Activated CD4-positive, alpha-beta T cell treated with anti-CD3 and anti-CD28 coated beads for 4 hours (primary cell): ENCODE measurements around the gene NCKAP5.

Experiments
- DNase-seq, 2 donors: peaks; one replicate each; pipeline ENCODE4 v3.0.0-alpha.2; 2020

Gene NCKAP5

DNA sequence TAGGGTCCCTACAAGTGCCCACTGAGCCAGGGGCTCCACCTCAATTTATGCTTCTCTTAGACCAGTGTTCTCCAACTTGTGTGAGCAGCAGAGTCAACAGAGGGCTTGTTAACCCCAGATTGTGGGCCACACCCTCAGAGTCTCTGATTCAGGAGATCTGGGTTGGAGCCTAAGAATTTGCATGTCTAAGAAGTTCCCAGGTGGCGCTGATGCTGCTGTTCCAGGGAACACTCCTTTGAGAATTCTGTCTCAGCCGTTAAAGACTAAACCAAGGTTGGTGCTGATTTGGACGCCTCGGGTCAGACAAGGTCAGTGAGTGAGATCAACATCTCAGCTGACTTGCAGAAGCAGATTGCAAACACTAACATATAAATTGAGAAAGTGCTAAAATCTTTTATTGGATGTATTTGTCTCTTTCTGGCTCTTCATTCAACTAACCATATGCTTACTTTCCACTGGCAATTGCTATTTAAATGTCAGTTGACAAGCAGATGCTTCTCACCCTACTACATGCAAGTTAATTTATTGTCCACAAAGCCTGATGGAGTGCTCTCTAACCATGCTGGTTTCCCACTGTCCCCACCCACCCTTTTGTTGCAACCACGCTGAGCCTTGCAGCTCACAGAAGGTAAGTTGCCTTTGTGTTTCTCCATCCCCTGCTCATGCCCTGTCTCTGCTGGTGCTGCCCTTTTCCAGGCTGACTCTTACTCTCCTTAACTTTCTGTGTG, 929.8 kb downstream of the NCKAP5 start:
- DNase-seq, result no peak

DNA sequence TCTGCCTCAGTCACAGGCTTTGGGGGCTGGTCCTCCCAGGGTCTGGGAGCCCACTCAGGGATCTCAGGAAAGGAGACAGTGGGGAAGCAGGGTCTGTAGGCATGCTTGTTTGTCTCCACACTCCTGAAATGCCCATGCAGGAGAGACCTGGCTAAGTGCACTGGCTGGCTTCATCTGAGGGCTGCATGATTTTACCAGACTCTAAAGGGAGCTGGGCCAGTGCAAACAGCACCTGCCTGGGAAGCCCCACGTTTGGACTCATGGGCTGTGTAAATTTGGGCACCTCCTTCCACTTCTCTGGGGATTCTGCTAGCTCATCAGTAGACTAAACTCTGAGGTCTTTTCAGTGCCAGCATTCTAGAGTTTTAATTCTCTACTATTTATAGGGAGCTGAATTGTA, 931.9 kb downstream of the NCKAP5 start:
- no peak for DNase-seq

DNA sequence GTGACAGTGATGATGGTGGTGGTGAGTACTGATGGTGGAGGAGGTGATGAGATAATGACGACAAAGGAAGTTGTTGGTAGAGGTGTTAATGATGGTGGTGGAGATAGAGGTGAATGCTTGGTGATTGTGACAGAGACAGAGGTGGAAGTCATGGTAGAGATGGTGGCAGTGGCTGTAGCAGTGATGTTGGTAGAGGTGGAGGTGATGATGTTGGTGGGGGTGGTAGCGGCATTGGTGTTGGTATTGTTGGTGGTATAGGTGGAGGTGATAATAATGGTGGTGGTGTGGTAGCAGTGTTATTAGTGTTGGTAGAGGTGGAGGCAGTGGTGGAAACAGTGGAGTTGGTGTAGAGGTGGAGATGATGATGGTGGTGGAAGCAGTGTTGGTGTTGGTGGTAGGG, 934.6 kb downstream of the NCKAP5 start:
- no peak for DNase-seq

DNA sequence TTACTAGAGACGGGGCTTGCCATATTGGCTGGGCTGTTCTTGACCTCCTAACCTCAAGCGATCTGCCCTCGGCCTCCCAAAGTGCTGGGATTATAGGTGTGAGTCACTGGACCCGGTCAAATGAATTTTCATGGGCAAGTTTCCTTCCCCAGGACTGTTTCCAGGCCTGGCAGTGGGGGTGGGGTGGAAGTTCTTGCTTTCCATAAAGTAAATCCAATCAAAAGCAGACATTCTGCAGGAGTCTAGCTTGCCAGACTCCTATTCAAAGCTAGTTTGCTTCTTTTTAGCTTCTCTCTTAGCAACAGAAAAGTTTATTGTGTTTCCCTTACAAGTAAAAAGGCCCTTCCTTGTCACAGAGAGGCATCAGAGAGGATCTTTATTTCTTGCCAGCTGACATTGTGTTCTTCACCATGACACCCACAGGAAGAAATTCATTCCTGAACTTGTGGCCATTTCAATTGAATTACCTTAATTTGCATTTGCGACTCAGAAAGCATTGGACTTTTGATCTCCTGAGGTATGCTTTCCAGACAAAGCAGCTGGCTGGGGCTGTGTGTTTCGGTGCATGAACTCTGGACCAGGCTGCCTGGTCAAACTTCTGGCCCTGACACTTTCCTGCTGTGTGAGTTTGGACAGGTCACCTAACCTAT, 936.1 kb downstream of the NCKAP5 start:
- DNase-seq, result no peak

DNA sequence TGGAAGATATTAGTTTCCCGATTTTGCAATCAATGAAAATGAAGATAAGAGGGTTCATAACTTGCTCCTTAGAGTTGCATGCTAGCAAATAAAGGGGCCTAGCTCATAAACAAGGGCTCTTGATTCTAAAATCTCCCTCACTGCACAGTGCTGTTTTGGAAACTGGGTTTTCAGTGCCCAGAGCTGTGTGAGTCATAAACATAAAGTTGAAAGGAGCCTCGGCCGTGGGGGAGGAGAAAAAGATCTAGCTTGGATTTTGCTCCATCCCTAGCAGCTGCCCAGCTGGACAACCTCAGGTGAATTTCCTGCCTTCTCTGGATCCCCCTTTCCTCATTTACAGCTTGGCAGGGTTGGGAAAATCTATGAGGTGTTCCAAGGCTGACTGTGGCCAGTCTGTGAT, 940.7 kb downstream of the NCKAP5 start:
- DNase-seq, result no peak

DNA sequence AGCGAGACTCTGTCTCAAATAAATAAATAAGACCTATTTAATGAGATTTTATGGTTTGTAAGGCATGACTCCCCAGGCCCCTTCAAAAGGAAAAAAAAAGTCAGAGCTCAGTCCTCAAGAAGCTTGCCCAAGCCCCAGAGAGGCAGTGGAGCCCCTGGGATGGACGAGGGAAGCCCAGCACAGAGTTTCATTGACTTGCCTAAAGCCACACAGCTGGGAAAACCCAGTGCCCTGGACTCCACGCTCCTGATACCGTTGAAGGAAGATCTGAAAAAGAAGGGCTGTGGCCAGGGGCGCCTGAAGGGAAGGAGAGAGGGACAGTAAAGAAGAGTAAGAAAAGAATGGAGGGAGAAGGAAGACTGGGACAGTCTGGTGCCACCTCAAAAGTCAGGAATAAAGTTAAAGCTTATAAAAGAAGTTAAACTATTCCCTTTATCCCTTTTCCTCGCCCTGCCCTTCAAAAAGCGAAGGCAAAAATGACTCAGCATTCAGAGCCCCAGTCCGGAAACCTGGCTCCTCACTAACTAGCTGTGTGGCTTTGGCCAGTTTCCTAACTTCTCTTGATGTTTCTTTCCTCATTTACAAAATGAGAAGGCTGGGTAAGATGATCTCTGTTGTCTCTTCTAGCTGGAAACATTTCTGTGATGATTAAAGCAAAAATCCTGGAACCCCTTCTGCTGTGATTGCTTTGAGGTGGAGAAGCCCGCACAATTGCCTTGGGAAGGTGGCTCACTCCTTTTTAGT, 945.0 kb downstream of the NCKAP5 start:
- DNase-seq, result no peak
